H1 (cell line): ENCODE results near the gene GNB1L. TPM values are rescaled to one million over a fixed set of nuclear protein-coding genes. Genes with fewer than 3 reads are reported as not detected.

Experiments
- CTCF ChIA-PET: fragments of 300-600 bp; sonication (Branson Sonifier 250); formaldehyde crosslinking; loops from one replicate; lab custom pipeline; 2021; ENCODE audit not compliant: partially characterized antibody; lab: Charles Lee
- POLR2A ChIA-PET: fragments of 300-600 bp; sonication (Branson Sonifier 250); formaldehyde crosslinking; loops from one replicate; lab custom pipeline; 2021; ENCODE audit warnings: inconsistent platforms; ENCODE audit not compliant: partially characterized antibody; lab: Charles Lee
- DNase-seq, 2 experiments: peaks; one replicate each; pipeline versions ENCODE4 v3.0.0 to v3.0.0-alpha.2; 2010 to 2022; ENCODE audit warnings: low spot score in 2 of 2, low read depth in 1 of 2, mixed read lengths in 1 of 2
- FAIRE-seq: peaks from 2 replicates; lab custom pipeline; 2011; peaks lifted over from hg19 to GRCh38; lab: Jason Lieb, UNC
- H2AFZ ChIP-seq: 2 replicates; pipeline ENCODE4 v1.8.1; 2012; ENCODE audit warnings: low read length, inconsistent platforms
- H2AK5ac ChIP-seq: 2 replicates; pipeline ENCODE4 v1.6.1; 2013; ENCODE audit warnings: low read depth, low read length
- H2BK120ac ChIP-seq: replicated peaks from 2 replicates; pipeline ENCODE3; 2013; ENCODE audit warnings: low read depth, low read length, inconsistent platforms
- H2BK12ac ChIP-seq: 2 replicates; pipeline ENCODE4 v1.6.1; 2013; ENCODE audit warnings: low read depth, low read length
- H2BK15ac ChIP-seq: 2 replicates; pipeline ENCODE4 v1.6.1; 2013; ENCODE audit warnings: low read length
- H2BK20ac ChIP-seq: 2 replicates; pipeline ENCODE4 v1.6.1; 2013; ENCODE audit warnings: low read length
- H2BK5ac ChIP-seq: 2 replicates; pipeline ENCODE4 v1.6.1; 2013; ENCODE audit warnings: low read depth, low read length
- H3K14ac ChIP-seq: 2 replicates; pipeline ENCODE4 v1.6.1; 2013; ENCODE audit warnings: inconsistent platforms; ENCODE audit not compliant: insufficient read length
- H3K18ac ChIP-seq: 2 replicates; pipeline ENCODE4 v1.6.1; 2013; ENCODE audit warnings: low read length; ENCODE audit errors: extremely low read depth
- H3K23ac ChIP-seq: 2 replicates; pipeline ENCODE4 v1.6.1; 2013; ENCODE audit warnings: inconsistent platforms; ENCODE audit not compliant: insufficient read length
- H3K23me2 ChIP-seq: 2 replicates; pipeline ENCODE4 v1.6.1; 2013; ENCODE audit warnings: low read depth, low read length
- H3K27ac ChIP-seq: 2 replicates; pipeline ENCODE4 v1.6.1; 2011; ENCODE audit warnings: low read depth, low read length, inconsistent platforms
- H3K27me3 ChIP-seq, 4 experiments: replicated peaks in 1 of 4; 1 replicate in 1 of 4; 2 replicates in 3 of 4; pipeline versions ENCODE4 v1.6.1 to v1.8.1; 2011 to 2013; ENCODE audit warnings: low read length in 3 of 4, mild to moderate bottlenecking in 3 of 4, inconsistent platforms in 2 of 4, mixed read lengths in 2 of 4, moderate library complexity in 1 of 4; ENCODE audit not compliant: control insufficient read depth in 3 of 4, insufficient read depth in 3 of 4; ENCODE audit errors: extremely low read depth in 1 of 4
- H3K36me3 ChIP-seq, 4 experiments: 2 replicates each; pipeline versions ENCODE4 v1.6.1 to v1.8.1; 2011 to 2013; ENCODE audit warnings: mild to moderate bottlenecking in 4 of 4, low read length in 3 of 4, moderate library complexity in 2 of 4, control low read depth in 1 of 4, inconsistent platforms in 1 of 4; ENCODE audit not compliant: insufficient read depth in 4 of 4, control insufficient read depth in 2 of 4
- H3K4ac ChIP-seq: replicated peaks from 2 replicates; pipeline ENCODE3; 2013; ENCODE audit warnings: low read length, low read depth, mixed read lengths, inconsistent platforms; ENCODE audit not compliant: insufficient read length
- H3K4me1 ChIP-seq, 4 experiments: replicated peaks in 1 of 4; 1 replicate in 1 of 4; 2 replicates in 3 of 4; pipeline versions ENCODE4 v1.6.1 to v1.8.1; 2011 to 2013; ENCODE audit warnings: low read length in 3 of 4, inconsistent platforms in 2 of 4, mixed read lengths in 1 of 4; ENCODE audit not compliant: insufficient read depth in 4 of 4, control insufficient read depth in 3 of 4
- H3K4me2 ChIP-seq, 2 experiments: 2 replicates each; pipeline versions ENCODE4 v1.6.1 to v1.8.1; 2011 to 2013; ENCODE audit warnings: low read depth in 2 of 2, low read length in 2 of 2, control low read depth in 1 of 2, inconsistent platforms in 1 of 2, mild to moderate bottlenecking in 1 of 2; ENCODE audit not compliant: insufficient read depth in 1 of 2
- H3K4me3 ChIP-seq, 4 experiments: fragments of 200-600, 300-600 bp in 1 of 4; sonication (generic), shearing (Covaris generic), sonication (Bioruptor Twin) in 1 of 4; 2 replicates each; pipeline versions ENCODE4 v1.5.1 to v1.8.1; 2011 to 2016; ENCODE audit warnings: low read length in 4 of 4, low read depth in 3 of 4, control low read depth in 2 of 4, inconsistent platforms in 2 of 4, mild to moderate bottlenecking in 2 of 4, mixed read lengths in 1 of 4, moderate library complexity in 1 of 4; ENCODE audit not compliant: insufficient read depth in 2 of 4; ENCODE audit errors: extremely low read depth in 1 of 4
- H3K56ac ChIP-seq: replicated peaks from 2 replicates; pipeline ENCODE3; 2013; ENCODE audit warnings: low read depth, mild to moderate bottlenecking, mixed read lengths, low read length, inconsistent platforms; ENCODE audit not compliant: insufficient read length
- H3K79me1 ChIP-seq: 2 replicates; pipeline ENCODE4 v1.6.1; 2013; ENCODE audit warnings: low read depth, low read length, control low read depth
- H3K79me2 ChIP-seq, 2 experiments: 2 replicates each; pipeline versions ENCODE4 v1.6.1 to v1.8.1; 2012 to 2013; ENCODE audit warnings: low read length in 2 of 2, mild to moderate bottlenecking in 2 of 2, inconsistent platforms in 1 of 2; ENCODE audit not compliant: insufficient read depth in 2 of 2, control insufficient read depth in 1 of 2
- H3K9ac ChIP-seq, 4 experiments: replicated peaks in 1 of 4; 1 replicate in 1 of 4; 2 replicates in 3 of 4; pipeline versions ENCODE4 v1.6.1 to v1.8.1; 2011 to 2013; ENCODE audit warnings: low read depth in 3 of 4, low read length in 3 of 4, control low read depth in 2 of 4, mild to moderate bottlenecking in 2 of 4, moderate library complexity in 2 of 4, inconsistent platforms in 1 of 4; ENCODE audit errors: extremely low read depth in 1 of 4
- H3K9me3 ChIP-seq, 2 experiments: 2 replicates each; pipeline versions ENCODE4 v1.6.1 to v1.8.1; 2012 to 2013; ENCODE audit warnings: mild to moderate bottlenecking in 2 of 2, moderate library complexity in 2 of 2, control low read depth in 1 of 2, inconsistent platforms in 1 of 2, low read depth in 1 of 2, low read length in 1 of 2, mixed read lengths in 1 of 2; ENCODE audit not compliant: insufficient read depth in 2 of 2
- H4K20me1 ChIP-seq, 2 experiments: replicated peaks in 1 of 2; 2 replicates each; pipeline versions ENCODE3 to v1.8.1; 2011 to 2013; ENCODE audit warnings: inconsistent platforms in 2 of 2, low read length in 2 of 2, mild to moderate bottlenecking in 1 of 2; ENCODE audit not compliant: insufficient read depth in 2 of 2, control insufficient read depth in 1 of 2
- H4K5ac ChIP-seq: 2 replicates; pipeline ENCODE4 v1.6.1; 2013; ENCODE audit warnings: low read length, low read depth, mixed read lengths, inconsistent platforms; ENCODE audit not compliant: insufficient read length
- H4K8ac ChIP-seq: 2 replicates; pipeline ENCODE4 v1.8.0; 2013; ENCODE audit warnings: mild to moderate bottlenecking, moderate library complexity, low read length, inconsistent platforms; ENCODE audit not compliant: insufficient read depth; ENCODE audit errors: extremely low read depth
- H4K91ac ChIP-seq: replicated peaks from 2 replicates; pipeline ENCODE3; 2013; ENCODE audit warnings: low read length, mixed read lengths, inconsistent platforms; ENCODE audit not compliant: insufficient read length
- KDM1A ChIP-seq: fragments of 200-600, 300-600 bp; sonication (generic); IDR thresholded peaks from 2 replicates; pipeline ENCODE4 v1.7.1; 2016; ENCODE audit warnings: mild to moderate bottlenecking, low read length, borderline replicate concordance
- MAFK ChIP-seq: IDR thresholded peaks from 2 replicates; pipeline ENCODE4 v1.6.1; 2012; ENCODE audit warnings: low read depth, mild to moderate bottlenecking, improper control_type of control experiment, low read length
- POU5F1 ChIP-seq: IDR thresholded peaks from 2 replicates; pipeline ENCODE4 v1.6.1; 2011; ENCODE audit warnings: low read depth, mild to moderate bottlenecking, low read length, moderate library complexity
- TAF7 ChIP-seq: optimal IDR thresholded peaks from 2 replicates; pipeline ENCODE3; 2011; ENCODE audit warnings: low read depth, mild to moderate bottlenecking, inconsistent platforms, low read length, moderate library complexity, borderline replicate concordance
- WGBS, 2 experiments: shearing (Covaris generic) in 1 of 2; methylation state at CpG; one replicate each; pipeline versions ENCODE4 v1.1.6 to v1.1.7; 2013 to 2015; ENCODE audit warnings: low lambda C conversion rate in 2 of 2, mixed read lengths in 2 of 2, inconsistent platforms in 1 of 2, low coverage in 1 of 2, missing lambda C conversion rate in 1 of 2; ENCODE audit not compliant: insufficient replicate concordance in 2 of 2, insufficient coverage in 1 of 2, insufficient read length in 1 of 2; ENCODE audit errors: extremely low coverage in 1 of 2, missing lambda C conversion rate in 1 of 2; 5-methylcytosine and 5-hydroxymethylcytosine counted together
- polyA plus RNA-seq, 7 experiments: library from polyadenylated mRNA; depleted of rRNA in 3 of 7; stranded (reverse) in 5 of 7; unstranded in 2 of 7; fragments of >200 nt in 5 of 7; fragments of 200-250 nt in 2 of 7; gene quantifications; 1 replicate in 5 of 7; 2 replicates in 1 of 7; 4 replicates in 1 of 7; pipeline versions ENCODE4 v1.2.1 to v1.2.3, GENCODE V29; 2011 to 2013; ENCODE audit warnings: missing spikeins in 2 of 7, mixed read lengths in 2 of 7
- total RNA-seq: library from RNA; stranded (reverse); fragmentation: NEBNext Ultra II Directional; extraction: Animal tissue kit (Norgen Biotek cat#: 25700); gene quantifications from 2 replicates; pipeline ENCODE4 v1.2.1, GENCODE V29; 2021

The GNB1L gene
- total and polyA plus RNA-seq, 2 of the 8 experiments (the other 6 are each of a cell fraction or from before 2014, with no cell fraction given), result 14.0 to 15.6 TPM

- Histone ChIP-seq H3K4me3 (no peak overlapping the region), H3K14ac (no peak overlapping the region), H3K9ac (no peak overlapping the region), H2BK20ac (peak overlapping the region; percentile 86; the same call in 1 of the 2 replicates), H3K79me1 (no peaks in the 10 kb centered on the region; the same call in 1 of the 2 replicates), H3K27ac (no peak overlapping the region), H2AFZ (no peak overlapping the region), H3K23ac (no peak overlapping the region), H3K27me3 (peaks cover 0 to 3% (median 0%) of the 10 kb centered on the region in 4 experiments; a peak in 1 of 7 replicates), H4K8ac (no peak overlapping the region; the same call in 1 of the 2 replicates), H3K4me1 (peaks cover 11 to 26% (median 20%) of the 10 kb centered on the region in 4 experiments), H3K4ac (peak overlapping the region; percentile 91), H2BK12ac (peak overlapping the region; percentile 63; the same call in 1 of the 2 replicates), H3K79me2 (no peaks in the 10 kb centered on the region), H3K4me2 (no peak overlapping the region; a peak in 1 of 4 replicates), H2BK15ac (peak overlapping the region; percentile 65; the same call in 1 of the 2 replicates), H4K91ac (peak overlapping the region; percentile 96), H3K18ac (no peak overlapping the region; the same call in 1 of the 2 replicates), H4K20me1 (no peaks in the 10 kb centered on the region), H3K36me3 (0 out of 8 replicates have a peak, but pooled peaks cover 0 to 2% (median 0%) of the 10 kb centered on the region in 4 experiments), H2AK5ac (peak overlapping the region; percentile 95), H2BK5ac (peak overlapping the region; percentile 40; the same call in 1 of the 2 replicates), H3K56ac (no peak overlapping the region), H2BK120ac (no peak overlapping the region), H4K5ac (no peak overlapping the region), H3K23me2 (peaks cover 4% of the 10 kb centered on the region), H3K9me3 (no peaks in the 10 kb centered on the region)
- FAIRE-seq (no peak), DNase-seq (peak in 1 of 2 experiments; percentile 40)
- no peak for TF ChIP-seq TAF7
- TF ChIP-seq MAFK, result no peak
- no peak for TF ChIP-seq KDM1A
- TF ChIP-seq POU5F1, result no peak
- WGBS, 2 experiments, result 89% methylated on average over 16 of the region's 16 CpGs; no CpG with 5 or more reads in 1 of the 2 experiments
- ChIA-PET POLR2A (interaction anchor here (1.0 to 1.6 kb wide), 2 partner anchors 12 to 21 kb away, joined by 3 read pairs; no protein-coding TSS in a partner anchor), CTCF (interaction anchor here (1.4 to 2.2 kb wide), 2 partner anchors 11 to 23 kb away, joined by 3 to 12 read pairs; no protein-coding TSS in a partner anchor)
These were observed 24.0 kb upstream of the GNB1L start for GRCh38 chr22:19878461-19879245.
